ENCODE results near the gene FAR1. TPM values are rescaled to one million over a fixed set of nuclear protein-coding genes. Genes with fewer than 3 reads are reported as not detected.

Gene FAR1
- total RNA-seq, 3 donors from 2014 or later: 46.1 to 79.6 (median 49.2) TPM

GRCh38 chr11:13705710-13706109 lies 37.2 kb downstream of the FAR1 start:
- TF ChIP-seq POLR2AphosphoS5 (IDR thresholded peaks at IDR 0.05): no peak
- Histone ChIP-seq H3K9me3 (no peaks in the 10 kb centered on the region), H3K27ac (no peak overlapping the region), H3K27me3 (no peaks in the 10 kb centered on the region), H3K4me1 (no peaks in the 10 kb centered on the region), H3K4me3 (no peak overlapping the region), H3K36me3 (no peaks in the 10 kb centered on the region)
- intact Hi-C loops (cut with DNase I; ENCODE audit: low total_unique reads): no loop called here
- no peak for DNase-seq (ENCODE audit: low spot score in 2 of 2)

DNA sequence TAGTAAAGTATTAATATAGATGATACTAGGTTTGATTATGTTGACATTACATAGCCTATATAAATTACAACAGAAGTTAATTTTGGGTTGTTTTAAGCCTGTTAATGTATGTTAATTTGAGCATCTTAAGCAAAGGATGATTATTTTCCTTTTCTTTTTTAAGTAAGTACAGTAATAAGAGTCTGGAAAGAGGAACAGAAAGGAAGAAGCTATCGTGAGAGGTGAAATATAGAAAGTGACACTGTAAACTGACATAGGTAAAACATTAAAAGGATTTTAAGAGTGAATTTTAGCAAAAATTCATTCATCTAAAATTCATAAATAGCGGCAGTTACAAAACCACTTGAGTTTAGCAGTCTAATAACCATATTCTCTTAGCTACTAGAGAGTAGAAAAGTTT lies 45.5 kb downstream of the FAR1 start:
- no peaks in the 10 kb centered on the region for H3K27me3 ChIP-seq
- H3K9me3 ChIP-seq: no peaks in the 10 kb centered on the region
- H3K4me3 ChIP-seq: no peak overlapping the region
- no peak overlapping the region for H3K27ac ChIP-seq
- no peaks in the 10 kb centered on the region for H3K4me1 ChIP-seq
- no peak for DNase-seq (ENCODE audit: low spot score in 2 of 2)
- TF ChIP-seq POLR2A (IDR thresholded peaks at IDR 0.05): no peak
- TF ChIP-seq CTCF (IDR thresholded peaks at IDR 0.05): no peak
- TF ChIP-seq POLR2AphosphoS5 (IDR thresholded peaks at IDR 0.05): no peak
- intact Hi-C loops (cut with DNase I; ENCODE audit: low total_unique reads): no loop called here
- H3K36me3 ChIP-seq: no peaks in the 10 kb centered on the region

DNA sequence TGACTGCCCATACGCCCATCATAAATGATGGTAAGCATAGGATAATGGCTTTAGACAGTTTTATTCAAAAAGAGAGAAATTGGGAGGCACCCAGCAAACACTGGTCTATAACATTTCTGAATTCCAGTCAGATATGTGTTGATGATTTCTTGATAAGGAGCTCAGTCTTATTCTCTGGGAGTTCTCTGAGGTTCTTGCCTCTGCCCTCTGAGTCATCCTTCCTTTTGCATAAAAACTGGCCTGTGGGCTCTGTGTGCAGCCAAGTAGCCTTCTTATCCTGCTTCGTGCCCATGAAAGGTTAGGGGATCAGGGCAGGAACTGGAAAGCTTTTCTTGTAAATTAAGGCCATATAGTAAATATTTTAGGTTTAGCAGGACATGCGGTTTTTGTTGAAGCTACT lies 48.9 kb downstream of the FAR1 start:
- intact Hi-C loops (cut with DNase I; ENCODE audit: low total_unique reads): no loop called here
- H3K9me3 ChIP-seq: no peaks in the 10 kb centered on the region
- H3K36me3 ChIP-seq: no peaks in the 10 kb centered on the region

GRCh38 chr11:13718394-13718793 lies 49.9 kb downstream of the FAR1 start:
- Histone ChIP-seq H3K9me3 (no peaks in the 10 kb centered on the region), H3K4me3 (no peak overlapping the region), H3K4me1 (no peaks in the 10 kb centered on the region), H3K36me3 (no peaks in the 10 kb centered on the region), H3K27me3 (no peaks in the 10 kb centered on the region), H3K27ac (no peak overlapping the region)
- DNase-seq (ENCODE audit: low spot score in 2 of 2): no peak
- no peak for TF ChIP-seq POLR2AphosphoS5 (IDR thresholded peaks at IDR 0.05)
- intact Hi-C loops (cut with DNase I; ENCODE audit: low total_unique reads): no loop called here

More for the DNA sequence above, 48.9 kb downstream of the FAR1 start:
- Histone ChIP-seq H3K27ac (no peak overlapping the region), H3K27me3 (no peaks in the 10 kb centered on the region), H3K4me3 (no peak overlapping the region), H3K4me1 (no peaks in the 10 kb centered on the region)
- TF ChIP-seq POLR2AphosphoS5 (IDR thresholded peaks at IDR 0.05) (no peak), POLR2A (IDR thresholded peaks at IDR 0.05) (no peak), CTCF (IDR thresholded peaks at IDR 0.05) (no peak)
- no peak for DNase-seq (ENCODE audit: low spot score in 2 of 2)

DNA sequence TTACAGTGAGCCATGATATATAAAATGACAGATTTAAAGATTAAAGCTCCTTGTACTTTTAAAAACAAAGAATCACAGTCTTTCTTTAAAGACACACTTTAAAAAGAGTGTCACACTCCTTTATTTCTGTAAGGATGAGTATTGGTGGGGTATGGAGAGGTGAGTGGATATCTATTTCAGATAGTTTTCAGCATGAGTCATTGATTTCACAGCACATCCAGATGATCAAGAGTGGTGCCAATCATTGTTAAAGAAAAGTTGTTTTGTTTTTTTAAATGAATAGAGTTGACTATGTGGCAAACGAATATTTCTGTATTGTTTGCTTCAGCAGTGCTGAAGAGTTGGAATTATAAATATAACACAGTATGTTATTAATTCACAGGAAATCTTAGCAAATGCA lies 52.5 kb downstream of the FAR1 start:
- no peak for TF ChIP-seq POLR2A (IDR thresholded peaks at IDR 0.05)
- TF ChIP-seq POLR2AphosphoS5 (IDR thresholded peaks at IDR 0.05): no peak
- no peak for TF ChIP-seq CTCF (IDR thresholded peaks at IDR 0.05)
- Histone ChIP-seq H3K27ac (no peak overlapping the region), H3K4me3 (no peak overlapping the region), H3K36me3 (no peaks in the 10 kb centered on the region), H3K27me3 (no peaks in the 10 kb centered on the region), H3K9me3 (no peaks in the 10 kb centered on the region), H3K4me1 (no peaks in the 10 kb centered on the region)
- intact Hi-C loops (cut with DNase I; ENCODE audit: low total_unique reads): no loop called here
- no peak for DNase-seq (ENCODE audit: low spot score in 2 of 2)

DNA sequence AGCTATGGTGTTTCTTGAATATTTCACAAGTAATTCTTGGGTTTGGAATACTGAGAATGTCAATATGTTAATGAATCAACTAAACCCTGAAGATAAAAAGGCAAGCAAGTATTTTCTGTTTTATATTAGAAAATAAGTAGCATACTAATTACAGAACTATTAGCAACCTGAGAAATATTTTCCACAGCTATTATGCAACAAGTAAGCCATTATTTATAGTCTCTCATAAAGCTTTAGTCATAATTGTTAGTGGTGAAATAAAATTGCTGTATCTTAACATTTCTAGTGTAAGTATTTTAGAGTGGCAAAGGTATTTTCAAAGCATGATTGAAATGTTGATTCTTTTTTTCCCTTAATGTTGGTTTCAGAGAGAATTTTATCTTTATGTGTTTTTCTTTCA lies 53.3 kb downstream of the FAR1 start:
- Histone ChIP-seq H3K27ac (no peak overlapping the region), H3K9me3 (no peaks in the 10 kb centered on the region), H3K4me1 (no peaks in the 10 kb centered on the region), H3K36me3 (no peaks in the 10 kb centered on the region), H3K4me3 (no peak overlapping the region), H3K27me3 (no peaks in the 10 kb centered on the region)
- intact Hi-C loops (cut with DNase I; ENCODE audit: low total_unique reads): no loop called here
- TF ChIP-seq POLR2A (IDR thresholded peaks at IDR 0.05): no peak
- no peak for TF ChIP-seq CTCF (IDR thresholded peaks at IDR 0.05)
- no peak for TF ChIP-seq POLR2AphosphoS5 (IDR thresholded peaks at IDR 0.05)
- no peak for DNase-seq (ENCODE audit: low spot score in 2 of 2)
